Stimulated activated CD4-positive, alpha-beta T cell treated with anti-CD3 and anti-CD28 coated beads, Interleukin-4, amount 100 ng/mL, for 24 hours (primary cell): ENCODE results near the gene COA1.
"Not testable (repeated sequence)": the region's sequence is repeated elsewhere in the genome, so short reads cannot be mapped to it uniquely, and the experiment has no call there.

Source experiments
- DNase-seq: peaks from one replicate; pipeline ENCODE4 v3.0.0-alpha.2; 2020

Gene COA1

GRCh38 chr7:43726466-43726865, 2.9 kb downstream of the COA1 start:
- no peak for DNase-seq

GRCh38 chr7:43725251-43725650, 4.1 kb downstream of the COA1 start:
- no peak for DNase-seq

GRCh38 chr7:43723007-43723341, 6.3 kb downstream of the COA1 start:
- DNase-seq: no peak

- no peak for DNase-seq
Observed at GRCh38 chr7:43721193-43721806, 8.0 kb downstream of the COA1 start.

GRCh38 chr7:43716598-43716997, 12.7 kb downstream of the COA1 start:
- no peak for DNase-seq

- not testable (repeated sequence) for DNase-seq
Observed at GRCh38 chr7:43715966-43716365, 13.4 kb downstream of the COA1 start.

GRCh38 chr7:43711503-43711902, 17.8 kb downstream of the COA1 start:
- no peak for DNase-seq

GRCh38 chr7:43708055-43708454, 21.3 kb downstream of the COA1 start:
- not testable (repeated sequence) for DNase-seq

GRCh38 chr7:43703573-43703972, 25.8 kb downstream of the COA1 start:
- DNase-seq: no peak

- DNase-seq: no peak
Observed at GRCh38 chr7:43702974-43703373, 26.3 kb downstream of the COA1 start.

GRCh38 chr7:43701929-43702328, 27.4 kb downstream of the COA1 start:
- DNase-seq: no peak

GRCh38 chr7:43701500-43701854, 27.8 kb downstream of the COA1 start:
- no peak for DNase-seq

GRCh38 chr7:43700646-43701499, 28.4 kb downstream of the COA1 start:
- no peak for DNase-seq

- no peak for DNase-seq
Observed at GRCh38 chr7:43700059-43700501, 29.2 kb downstream of the COA1 start.

- DNase-seq: no peak
Observed at GRCh38 chr7:43698460-43699255, 30.7 kb downstream of the COA1 start.

- DNase-seq: no peak
Observed at GRCh38 chr7:43697690-43698089, 31.6 kb downstream of the COA1 start.

GRCh38 chr7:43695365-43695764, 34.0 kb downstream of the COA1 start:
- DNase-seq: no peak

- no peak for DNase-seq
Observed at GRCh38 chr7:43694399-43694748, 34.9 kb downstream of the COA1 start.

GRCh38 chr7:43693687-43694398, 35.5 kb downstream of the COA1 start:
- DNase-seq: no peak

GRCh38 chr7:43692582-43693373, 36.5 kb downstream of the COA1 start:
- no peak for DNase-seq

- no peak for DNase-seq
Observed at GRCh38 chr7:43691611-43692010, 37.7 kb downstream of the COA1 start.

- no peak for DNase-seq
Observed at GRCh38 chr7:43689115-43689514, 40.2 kb downstream of the COA1 start.
